ENCODE measurements around the gene RCOR2.

GRCh38 chr11:63912678-63913077 lies 4.3 kb downstream of the RCOR2 start:
- TF ChIP-seq CTCF (IDR thresholded peaks at IDR 0.05) (no peak), POLR2AphosphoS5 (IDR thresholded peaks at IDR 0.05; ENCODE audit: insufficient read depth in 1 of 2, low read depth in 1 of 2) (no peak), POLR2A (IDR thresholded peaks at IDR 0.05) (no peak)

Measured in vagina (tissue), 2 donors.